ENCODE results near the gene TMPO. TPM values are rescaled to one million over a fixed set of nuclear protein-coding genes. Genes with fewer than 3 reads are reported as not detected.

The TMPO gene, protein sequence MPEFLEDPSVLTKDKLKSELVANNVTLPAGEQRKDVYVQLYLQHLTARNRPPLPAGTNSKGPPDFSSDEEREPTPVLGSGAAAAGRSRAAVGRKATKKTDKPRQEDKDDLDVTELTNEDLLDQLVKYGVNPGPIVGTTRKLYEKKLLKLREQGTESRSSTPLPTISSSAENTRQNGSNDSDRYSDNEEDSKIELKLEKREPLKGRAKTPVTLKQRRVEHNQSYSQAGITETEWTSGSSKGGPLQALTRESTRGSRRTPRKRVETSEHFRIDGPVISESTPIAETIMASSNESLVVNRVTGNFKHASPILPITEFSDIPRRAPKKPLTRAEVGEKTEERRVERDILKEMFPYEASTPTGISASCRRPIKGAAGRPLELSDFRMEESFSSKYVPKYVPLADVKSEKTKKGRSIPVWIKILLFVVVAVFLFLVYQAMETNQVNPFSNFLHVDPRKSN
- 139 and 150 TPM in 2 replicates for total RNA-seq
- polyA plus RNA-seq, result 19.5 and 27.8 TPM in 2 replicates
- 40.8 and 43.5 TPM in 2 replicates for polyA plus RNA-seq (2011; cell fraction: cytosol; rRNA removed)
- 44.9 and 71.1 TPM in 2 replicates for polyA plus RNA-seq (2011; cell fraction: nucleus; rRNA removed)
- 40.5 and 82.5 TPM in 2 replicates for polyA plus RNA-seq (2012)
- 28.6 and 31.0 TPM in 2 replicates for polyA minus RNA-seq
- polyA minus RNA-seq (2011; cell fraction: cytosol; rRNA and poly(A)+ RNA removed), result 121 TPM
- polyA minus RNA-seq (2011; cell fraction: nucleus; rRNA and poly(A)+ RNA removed), result 54.9 and 69.5 TPM in 2 replicates
- percentile 96 among the genes with signal in this experiment for Bru-seq, nascent RNA
- percentile 96 among the genes with signal in this experiment for BruChase-seq, experiment 1, labeled RNA remaining after a 6-hour chase
- BruChase-seq, experiment 2, labeled RNA remaining after a 2-hour chase, result percentile 96 among the genes with signal in this experiment
- long read RNA-seq, full-length matches to known transcripts, result 128 of 155 reads
- long read RNA-seq, partial matches to known transcripts, result 16 of 155 reads
- long read RNA-seq, other reads (novel, unspliced or antisense), result 11 of 155 reads

DNA sequence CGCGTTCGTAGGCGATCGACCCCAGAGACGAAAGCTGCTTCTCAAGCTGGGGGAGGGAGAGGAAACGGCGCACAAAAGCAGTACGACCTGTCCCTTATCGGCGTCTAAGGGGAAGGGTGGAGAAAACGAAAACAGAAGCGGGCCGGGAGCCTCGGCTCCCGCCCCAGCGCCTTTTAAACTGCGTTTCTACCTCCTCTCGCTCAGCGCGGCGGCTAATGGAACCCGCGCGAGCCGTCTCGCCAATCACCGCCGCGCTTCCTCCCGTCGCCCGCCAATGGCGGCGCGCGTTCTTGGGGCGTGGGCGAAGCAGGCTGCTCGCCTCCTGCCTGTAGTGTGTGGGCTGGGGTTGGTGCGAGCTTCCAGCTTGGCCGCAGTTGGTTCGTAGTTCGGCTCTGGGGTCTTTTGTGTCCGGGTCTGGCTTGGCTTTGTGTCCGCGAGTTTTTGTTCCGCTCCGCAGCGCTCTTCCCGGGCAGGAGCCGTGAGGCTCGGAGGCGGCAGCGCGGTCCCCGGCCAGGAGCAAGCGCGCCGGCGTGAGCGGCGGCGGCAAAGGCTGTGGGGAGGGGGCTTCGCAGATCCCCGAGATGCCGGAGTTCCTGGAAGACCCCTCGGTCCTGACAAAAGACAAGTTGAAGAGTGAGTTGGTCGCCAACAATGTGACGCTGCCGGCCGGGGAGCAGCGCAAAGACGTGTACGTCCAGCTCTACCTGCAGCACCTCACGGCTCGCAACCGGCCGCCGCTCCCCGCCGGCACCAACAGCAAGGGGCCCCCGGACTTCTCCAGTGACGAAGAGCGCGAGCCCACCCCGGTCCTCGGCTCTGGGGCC is at the start of gene TMPO:
Gene TMPO (plus strand): TSS at position 304 of the 824 bp plus-strand sequence. CDS start 278 bp downstream, at position 582.
- FAIRE-seq, result no peak
- peak; percentile 97 for DNase-seq (ENCODE audit: low read depth, low spot score)
- H3K4me3 ChIP-seq (replicated peaks in 1 of 3; ENCODE audit: insufficient read depth in 1 of 3, low read depth in 1 of 3, low read length in 3 of 3), result peak within 1 kb of the TSS; percentile 60 to 99 (median 97)
- dilution Hi-C loops (cut with MboI; ENCODE audit: extremely low pct_ligation_motif_present, low sequenced_read_pairs), result no loop called here
- TF ChIP-seq FOS (IDR thresholded peaks at IDR 0.05; ENCODE audit: borderline replicate concordance, insufficient read depth, low read length) (no peak), POLR2AphosphoS5 (IDR thresholded peaks at IDR 0.05; ENCODE audit: insufficient read depth, low read depth, low read length) (peak; percentile 97), JUN (IDR thresholded peaks at IDR 0.05; ENCODE audit: borderline replicate concordance, insufficient read depth, insufficient read length, low read depth) (no peak), MYC (IDR thresholded peaks at IDR 0.05; ENCODE audit: low read depth, low read length) (peak; percentile 66), POLR2A (IDR thresholded peaks at IDR 0.05; ENCODE audit: low read depth, low read length) (peak; percentile 92), GATA2 (IDR thresholded peaks at IDR 0.05; ENCODE audit: insufficient read depth, insufficient read length, low read depth, low read length) (no peak), EZH2 (IDR thresholded peaks at IDR 0.05; ENCODE audit: borderline replicate concordance, low read depth, low read length, severe bottlenecking) (no peak)
- TF ChIP-seq, protein P1, sequence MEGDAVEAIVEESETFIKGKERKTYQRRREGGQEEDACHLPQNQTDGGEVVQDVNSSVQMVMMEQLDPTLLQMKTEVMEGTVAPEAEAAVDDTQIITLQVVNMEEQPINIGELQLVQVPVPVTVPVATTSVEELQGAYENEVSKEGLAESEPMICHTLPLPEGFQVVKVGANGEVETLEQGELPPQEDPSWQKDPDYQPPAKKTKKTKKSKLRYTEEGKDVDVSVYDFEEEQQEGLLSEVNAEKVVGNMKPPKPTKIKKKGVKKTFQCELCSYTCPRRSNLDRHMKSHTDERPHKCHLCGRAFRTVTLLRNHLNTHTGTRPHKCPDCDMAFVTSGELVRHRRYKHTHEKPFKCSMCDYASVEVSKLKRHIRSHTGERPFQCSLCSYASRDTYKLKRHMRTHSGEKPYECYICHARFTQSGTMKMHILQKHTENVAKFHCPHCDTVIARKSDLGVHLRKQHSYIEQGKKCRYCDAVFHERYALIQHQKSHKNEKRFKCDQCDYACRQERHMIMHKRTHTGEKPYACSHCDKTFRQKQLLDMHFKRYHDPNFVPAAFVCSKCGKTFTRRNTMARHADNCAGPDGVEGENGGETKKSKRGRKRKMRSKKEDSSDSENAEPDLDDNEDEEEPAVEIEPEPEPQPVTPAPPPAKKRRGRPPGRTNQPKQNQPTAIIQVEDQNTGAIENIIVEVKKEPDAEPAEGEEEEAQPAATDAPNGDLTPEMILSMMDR (IDR thresholded peaks at IDR 0.05; ENCODE audit: extremely low read depth in 1 of 2, insufficient read depth in 1 of 2, low read depth in 1 of 2, low read length in 2 of 2), result peak in 1 of 2 donors; percentile 12
- no peaks in the 10 kb centered on the region for H4K20me1 ChIP-seq (replicated peaks; ENCODE audit: control insufficient read depth, extremely low read depth, insufficient read depth, low read length)
- peaks cover 16% of the 10 kb centered on the region for H3K4me1 ChIP-seq (ENCODE audit: control insufficient read depth, extremely low read depth, insufficient read depth, low read length)
- no peaks in the 10 kb centered on the region for H3K36me3 ChIP-seq (ENCODE audit: control insufficient read depth in 2 of 2, extremely low read depth in 1 of 2, insufficient read depth in 2 of 2, low read length in 2 of 2)
- intact Hi-C loops (cut with micrococcal nuclease), result loop anchor here (1.0 to 5.0 kb wide), 8 partner anchors 12 to 388 kb away; partner anchors contain the start of genes APAF1 and SLC25A3
- H3K27me3 ChIP-seq (ENCODE audit: control insufficient read depth in 2 of 2, insufficient read depth in 2 of 2, low read length in 2 of 2), result no peaks in the 10 kb centered on the region
- no peaks in the 10 kb centered on the region for H3K9me3 ChIP-seq (replicated peaks; ENCODE audit: control insufficient read depth, insufficient read depth, low read length)
- ChIA-PET POLR2A (interaction anchor here (0.6 to 1.7 kb wide), 4 partner anchors 11 to 128 kb away, joined by 3 to 6 read pairs (median 4); no protein-coding TSS in a partner anchor), CTCF (interaction anchor here (0.6 to 5.4 kb wide), 10 partner anchors 9 to 91 kb away, joined by 3 to 63 read pairs (median 4); no protein-coding TSS in a partner anchor)
- peak within 1 kb of the TSS; percentile 85 for H3K27ac ChIP-seq (ENCODE audit: insufficient read depth, low read depth, low read length)
- H3K79me2 ChIP-seq (ENCODE audit: control insufficient read depth, insufficient read depth, low read length), result peaks cover 64% of the 10 kb centered on the region
- peak within 1 kb of the TSS; percentile 93 for H2AFZ ChIP-seq (ENCODE audit: low read depth, low read length)
- peak within 1 kb of the TSS; percentile 100 for H3K4me2 ChIP-seq (ENCODE audit: insufficient read depth, low read length)
- no peaks in the 10 kb centered on the region for H3K9me1 ChIP-seq (replicated peaks; ENCODE audit: control insufficient read depth, extremely low read depth, insufficient read depth, low read length)
- BruUV-seq (replicated peaks), result TSS peak; percentile 45
- peak within 1 kb of the TSS; percentile 94 for H3K9ac ChIP-seq (replicated peaks; ENCODE audit: extremely low read depth, insufficient read depth, low read length)
